ENCODE data around the gene DBP.

The DBP gene

GRCh38 chr19:48641850-48642249 lies 4.7 kb upstream of the DBP start:
- in situ Hi-C loops (cut with MboI; ENCODE audit: low sequenced_read_pairs, unreplicated experiment), result no loop called here
- no peak for TF ChIP-seq CTCF (IDR thresholded peaks at IDR 0.05; ENCODE audit: borderline replicate concordance, control extremely low read depth, extremely low read depth, insufficient read depth, missing control alignments)
- no peak for DNase-seq (ENCODE audit: low spot score)

GRCh38 chr19:48639483-48640375 lies 2.5 kb upstream of the DBP start:
- DNase-seq (ENCODE audit: low spot score), result no peak
- no peak for TF ChIP-seq CTCF (IDR thresholded peaks at IDR 0.05; ENCODE audit: borderline replicate concordance, control extremely low read depth, extremely low read depth, insufficient read depth, missing control alignments)
- in situ Hi-C loops (cut with MboI; ENCODE audit: low sequenced_read_pairs, unreplicated experiment), result no loop called here

GRCh38 chr19:48638831-48639381 lies 1.7 kb upstream of the DBP start:
- TF ChIP-seq CTCF (IDR thresholded peaks at IDR 0.05; ENCODE audit: borderline replicate concordance, control extremely low read depth, extremely low read depth, insufficient read depth, missing control alignments), result no peak
- in situ Hi-C loops (cut with MboI; ENCODE audit: low sequenced_read_pairs, unreplicated experiment), result no loop called here
- no peak for DNase-seq (ENCODE audit: low spot score)

GRCh38 chr19:48637948-48638830 lies 1.0 kb upstream of the DBP start:
- DNase-seq (ENCODE audit: low spot score), result peak; percentile 86
- in situ Hi-C loops (cut with MboI; ENCODE audit: low sequenced_read_pairs, unreplicated experiment), result no loop called here
- TF ChIP-seq CTCF (IDR thresholded peaks at IDR 0.05; ENCODE audit: borderline replicate concordance, control extremely low read depth, extremely low read depth, insufficient read depth, missing control alignments), result no peak

GRCh38 chr19:48637449-48637947 lies 319 bp upstream of the DBP start:
- no peak for TF ChIP-seq CTCF (IDR thresholded peaks at IDR 0.05; ENCODE audit: borderline replicate concordance, control extremely low read depth, extremely low read depth, insufficient read depth, missing control alignments)
- in situ Hi-C loops (cut with MboI; ENCODE audit: low sequenced_read_pairs, unreplicated experiment), result no loop called here
- peak; percentile 95 for DNase-seq (ENCODE audit: low spot score)

Measured in GM13976 (cell line).